GM12865 (cell line): Measurements from ENCODE around the gene ARMC9.

Experiments
- DNase-seq: peaks from one replicate; pipeline ENCODE4 v3.0.0; 2010; ENCODE audit warnings: low read depth
- H3K4me3 ChIP-seq: 2 replicates; pipeline ENCODE4 v1.5.1; 2011; ENCODE audit warnings: mild to moderate bottlenecking, low read depth, low read length, control low read depth
- CTCF ChIP-seq: IDR thresholded peaks from 2 replicates; pipeline ENCODE4 v1.5.1; 2011; ENCODE audit warnings: low read length, control low read depth, low read depth, inconsistent platforms; ENCODE audit not compliant: insufficient read depth; ENCODE audit errors: missing control alignments

Gene ARMC9

DNA sequence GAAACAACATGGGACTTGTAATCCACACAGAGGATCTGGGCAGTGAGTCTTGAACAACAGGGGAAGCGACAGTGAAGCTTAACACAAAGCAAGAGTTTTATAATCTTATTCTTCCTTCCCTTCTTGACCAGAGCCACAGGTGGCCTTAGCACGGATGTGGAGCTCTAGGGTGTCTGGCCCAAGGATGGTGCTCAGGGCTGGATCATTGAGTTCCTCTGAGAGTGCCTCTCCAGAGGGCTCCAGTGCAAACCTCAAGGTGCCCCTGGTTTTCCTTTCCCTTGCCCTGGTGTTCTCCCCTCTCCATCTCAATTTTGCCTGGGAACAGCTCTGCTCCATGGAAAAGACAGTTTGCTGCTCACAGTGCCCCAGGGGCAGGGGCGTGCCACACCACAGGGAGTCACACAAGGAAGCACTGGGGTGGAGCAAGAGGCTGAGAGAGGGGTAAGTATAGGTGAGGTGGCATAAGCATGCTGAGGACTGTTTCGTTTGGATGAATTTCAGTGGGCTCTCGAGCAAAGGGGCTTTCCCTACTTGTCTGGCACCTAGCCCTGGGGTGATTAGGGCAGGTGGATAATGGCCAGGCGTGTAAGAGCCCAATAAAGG lies 108.5 kb downstream of the ARMC9 start:
- no peak for DNase-seq
- TF ChIP-seq CTCF, result no peak
- H3K4me3 ChIP-seq, result no peak overlapping the region

GRCh38 chr2:231308219-231308618 lies 109.8 kb downstream of the ARMC9 start:
- DNase-seq, result no peak
- no peak overlapping the region for H3K4me3 ChIP-seq
- TF ChIP-seq CTCF, result no peak

- DNase-seq, result no peak
Measured at GRCh38 chr2:231308631-231309428, 110.4 kb downstream of the ARMC9 start.

DNA sequence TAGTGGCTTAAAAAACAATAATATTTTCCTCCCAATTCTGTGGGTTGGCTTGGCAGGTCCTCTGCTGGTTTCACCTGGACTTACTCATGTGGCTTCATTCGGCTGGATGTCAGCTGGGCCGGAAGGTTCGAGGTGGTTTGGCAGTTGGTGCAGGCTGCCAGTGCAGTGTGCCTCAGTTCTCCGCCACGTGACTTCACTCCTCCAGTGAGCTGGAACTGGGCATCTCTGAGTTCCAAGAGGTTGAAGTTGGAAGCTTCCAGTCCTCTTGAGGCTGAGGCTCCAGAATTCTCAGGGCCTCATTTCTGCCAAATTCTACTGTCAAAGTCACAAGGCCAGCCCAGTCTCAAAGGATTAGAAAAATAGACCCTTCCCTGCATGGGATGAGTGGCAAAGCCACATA lies 113.6 kb downstream of the ARMC9 start:
- DNase-seq, result no peak
- H3K4me3 ChIP-seq, result no peak overlapping the region
- TF ChIP-seq CTCF, result no peak

More at GRCh38 chr2:231308631-231309428, 110.4 kb downstream of the ARMC9 start:
- no peak overlapping the region for H3K4me3 ChIP-seq
- TF ChIP-seq CTCF, result no peak

DNA sequence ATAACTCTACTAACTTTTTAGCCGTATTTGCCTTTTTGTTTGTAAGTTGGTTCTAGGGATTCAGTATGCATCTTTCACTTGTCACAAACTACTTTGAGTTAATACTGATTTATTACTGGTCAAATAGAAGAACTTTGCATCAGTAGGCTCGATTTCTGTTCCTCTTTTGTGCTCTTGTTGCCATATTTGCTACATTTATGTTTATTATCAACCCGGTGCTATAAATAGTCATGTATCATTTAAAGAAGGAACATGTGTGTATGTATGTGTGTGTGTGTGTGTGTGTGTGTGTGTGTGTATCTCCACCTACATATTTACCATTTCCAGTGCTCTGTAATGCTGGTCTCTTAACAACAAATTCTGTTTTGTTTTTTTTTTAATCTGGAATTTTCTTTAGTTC lies 117.5 kb downstream of the ARMC9 start:
- no peak overlapping the region for H3K4me3 ChIP-seq
- DNase-seq, result peak; percentile 70
- TF ChIP-seq CTCF, result no peak

DNA sequence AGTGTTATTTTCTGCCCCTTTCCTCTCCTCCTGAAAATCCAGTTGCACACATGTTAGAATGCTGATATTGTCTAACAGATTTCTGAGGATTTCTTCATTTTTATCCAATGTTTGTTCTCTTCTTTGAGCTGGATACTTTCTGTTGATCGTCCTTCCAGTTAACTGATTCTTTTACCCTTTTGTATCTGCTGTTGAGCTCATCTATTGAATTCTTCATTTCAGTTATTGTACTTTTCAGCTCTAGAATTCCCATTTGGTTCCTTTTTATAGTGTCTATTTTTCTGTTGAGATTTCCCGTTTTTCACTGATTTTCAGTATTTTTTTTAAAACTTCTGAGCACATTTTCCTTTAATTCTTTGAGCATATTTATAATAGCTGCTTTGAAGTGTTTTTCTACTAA lies 119.1 kb downstream of the ARMC9 start:
- no peak overlapping the region for H3K4me3 ChIP-seq
- no peak for DNase-seq
- TF ChIP-seq CTCF, result no peak
